Measurements from ENCODE around the gene CDC42EP3. TPM values are rescaled to one million over a fixed set of nuclear protein-coding genes. Genes with fewer than 3 reads are reported as not detected.

Gene CDC42EP3
- total RNA-seq, 1 donor from 2014 or later: 65.5 TPM

- peaks cover 0 to 13% of the 10 kb centered on the region in 2 donors for H3K9me3 ChIP-seq
- intact Hi-C loops (cut with DNase I): no loop called here
- peak overlapping the region; percentile 52 to 64 for H3K27ac ChIP-seq
- no peak for TF ChIP-seq CTCF (IDR thresholded peaks at IDR 0.05)
- peaks cover 11 to 31% of the 10 kb centered on the region in 2 donors for H3K4me1 ChIP-seq
- no peaks in the 10 kb centered on the region for H3K27me3 ChIP-seq
- H3K4me3 ChIP-seq: no peak overlapping the region
- H3K36me3 ChIP-seq: no peaks in the 10 kb centered on the region
- no peak for DNase-seq (ENCODE audit: low spot score in 2 of 2)
These were observed 60.7 kb downstream of the CDC42EP3 start for GRCh38 chr2:37610638-37611289.

- Histone ChIP-seq H3K9me3 (peaks cover 0 to 18% of the 10 kb centered on the region in 2 donors), H3K4me3 (no peak overlapping the region)
- intact Hi-C loops (cut with DNase I): no loop called here
These were observed 61.7 kb downstream of the CDC42EP3 start for GRCh38 chr2:37609782-37610181.

GRCh38 chr2:37604716-37605115 is 66.7 kb downstream of the CDC42EP3 start:
- no peaks in the 10 kb centered on the region for H3K27me3 ChIP-seq
- H3K27ac ChIP-seq: no peak overlapping the region
- no peak for TF ChIP-seq CTCF (IDR thresholded peaks at IDR 0.05)
- H3K4me1 ChIP-seq: peaks cover 0 to 6% of the 10 kb centered on the region in 2 donors
- peaks cover 0 to 18% of the 10 kb centered on the region in 2 donors for H3K9me3 ChIP-seq
- DNase-seq (ENCODE audit: low spot score in 2 of 2): no peak
- no peak overlapping the region for H3K4me3 ChIP-seq
- H3K36me3 ChIP-seq: no peaks in the 10 kb centered on the region
- intact Hi-C loops (cut with DNase I): no loop called here

More at GRCh38 chr2:37609782-37610181, 61.7 kb downstream of the CDC42EP3 start:
- no peak for DNase-seq (ENCODE audit: low spot score in 2 of 2)
- Histone ChIP-seq H3K4me1 (peaks cover 9 to 26% of the 10 kb centered on the region in 2 donors), H3K36me3 (no peaks in the 10 kb centered on the region), H3K27ac (no peak overlapping the region), H3K27me3 (no peaks in the 10 kb centered on the region)
- no peak for TF ChIP-seq CTCF (IDR thresholded peaks at IDR 0.05)

GRCh38 chr2:37602702-37603101 is 68.7 kb downstream of the CDC42EP3 start:
- Histone ChIP-seq H3K27me3 (no peaks in the 10 kb centered on the region), H3K36me3 (no peaks in the 10 kb centered on the region), H3K27ac (no peak overlapping the region), H3K4me1 (peaks cover 0 to 6% of the 10 kb centered on the region in 2 donors), H3K9me3 (peaks cover 0 to 12% of the 10 kb centered on the region in 2 donors), H3K4me3 (no peak overlapping the region)
- no peak for TF ChIP-seq CTCF (IDR thresholded peaks at IDR 0.05)
- no peak for DNase-seq (ENCODE audit: low spot score in 2 of 2)
- intact Hi-C loops (cut with DNase I): no loop called here

- no peak overlapping the region for H3K4me3 ChIP-seq
- TF ChIP-seq CTCF (IDR thresholded peaks at IDR 0.05): no peak
These were observed 69.4 kb downstream of the CDC42EP3 start for GRCh38 chr2:37602040-37602439.

More at GRCh38 chr2:37602040-37602439, 69.4 kb downstream of the CDC42EP3 start:
- peaks cover 0 to 6% of the 10 kb centered on the region in 2 donors for H3K4me1 ChIP-seq
- intact Hi-C loops (cut with DNase I): no loop called here
- H3K9me3 ChIP-seq: peaks cover 0 to 12% of the 10 kb centered on the region in 2 donors
- no peak for DNase-seq (ENCODE audit: low spot score in 2 of 2)
- H3K36me3 ChIP-seq: no peaks in the 10 kb centered on the region
- no peak overlapping the region for H3K27ac ChIP-seq
- no peaks in the 10 kb centered on the region for H3K27me3 ChIP-seq

Measured in ascending aorta (tissue), 2 donors.